GM21528 (cell line): ENCODE measurements around the gene ADAM21.
"Not testable (repeated sequence)": the region's sequence is repeated elsewhere in the genome, so short reads cannot be mapped to it uniquely, and the experiment has no call there.

Experiments
- ATAC-seq: cut with Tn5 transposase; IDR thresholded peaks from one replicate; pipeline ENCODE4 v1.9.1; 2021; ENCODE audit warnings: mild to moderate bottlenecking, moderate library complexity; ENCODE audit not compliant: unreplicated experiment, low FRiP score

Gene ADAM21

GRCh38 chr14:70451874-70452273 is at the start of gene ADAM21:
ADAM21 (plus strand) TSS chr14:70452174; CDS start chr14:70457500, 5,326 bp downstream.
- no peak for ATAC-seq

GRCh38 chr14:70403335-70403734 is 48.6 kb upstream of the ADAM21 start:
- not testable (repeated sequence) for ATAC-seq

GRCh38 chr14:70406216-70406615 is 45.8 kb upstream of the ADAM21 start:
- not testable (repeated sequence) for ATAC-seq

- ATAC-seq = no peak
These were observed 44.4 kb upstream of the ADAM21 start for GRCh38 chr14:70407621-70408020.

GRCh38 chr14:70415788-70416187 is 36.2 kb upstream of the ADAM21 start:
- no peak for ATAC-seq

GRCh38 chr14:70416338-70416724 is 35.6 kb upstream of the ADAM21 start:
- no peak for ATAC-seq

- ATAC-seq = no peak
These were observed 35.1 kb upstream of the ADAM21 start, which contains the start of gene SYNJ2BP for GRCh38 chr14:70416725-70417349. SYNJ2BP (minus strand) TSS chr14:70417090; CDS start chr14:70416963, 127 bp downstream.

- ATAC-seq = not testable (repeated sequence)
These were observed 32.6 kb upstream of the ADAM21 start for GRCh38 chr14:70419270-70419931.

GRCh38 chr14:70422538-70422937 is 29.4 kb upstream of the ADAM21 start:
- no peak for ATAC-seq

GRCh38 chr14:70425354-70425753 is 26.6 kb upstream of the ADAM21 start:
- no peak for ATAC-seq

GRCh38 chr14:70426555-70426954 is 25.4 kb upstream of the ADAM21 start:
- not testable (repeated sequence) for ATAC-seq

GRCh38 chr14:70436867-70437266 is 15.1 kb upstream of the ADAM21 start:
- no peak for ATAC-seq

GRCh38 chr14:70441641-70442040 is 10.3 kb upstream of the ADAM21 start:
- ATAC-seq = no peak

- no peak for ATAC-seq
These were observed 9.2 kb upstream of the ADAM21 start for GRCh38 chr14:70442750-70443149.

GRCh38 chr14:70448633-70449340 is 3.2 kb upstream of the ADAM21 start:
- ATAC-seq = no peak

- no peak for ATAC-seq
These were observed 2.8 kb downstream of the ADAM21 start for GRCh38 chr14:70454731-70455130.

- ATAC-seq = no peak
These were observed 16.8 kb downstream of the ADAM21 start for GRCh38 chr14:70468731-70469130.

GRCh38 chr14:70470863-70471563 is 19.0 kb downstream of the ADAM21 start:
- not testable (repeated sequence) for ATAC-seq

GRCh38 chr14:70472253-70473159 is 20.5 kb downstream of the ADAM21 start:
- ATAC-seq = no peak

GRCh38 chr14:70473825-70474224 is 21.9 kb downstream of the ADAM21 start:
- no peak for ATAC-seq
